IPS-18a (cell line): Measurements from ENCODE around the gene STEAP3.
A peak's percentile ranks its signal among the peaks of the same experiment; 100 is the strongest.

Experiments
- H3K27ac ChIP-seq: one replicate; pipeline ENCODE4 v1.5.1; 2013; ENCODE audit warnings: low read length
- H3K27me3 ChIP-seq: one replicate; pipeline ENCODE4 v1.6.1; 2013; ENCODE audit warnings: mild to moderate bottlenecking, low read length; ENCODE audit not compliant: control insufficient read depth, insufficient read depth
- H3K36me3 ChIP-seq: one replicate; pipeline ENCODE4 v1.6.1; 2013; ENCODE audit warnings: low read depth, low read length; ENCODE audit not compliant: control insufficient read depth
- H3K4me1 ChIP-seq: one replicate; pipeline ENCODE4 v1.6.1; 2013; ENCODE audit warnings: low read depth, low read length; ENCODE audit not compliant: control insufficient read depth
- H3K4me3 ChIP-seq: one replicate; pipeline ENCODE4 v1.5.1; 2013; ENCODE audit warnings: low read length
- H3K9ac ChIP-seq: one replicate; pipeline ENCODE4 v1.6.1; 2013; ENCODE audit warnings: mild to moderate bottlenecking, low read length, moderate library complexity
- H3K9me3 ChIP-seq: one replicate; pipeline ENCODE4 v1.6.1; 2013; ENCODE audit warnings: low read depth, low read length; ENCODE audit not compliant: control insufficient read depth

The STEAP3 gene

GRCh38 chr2:119223521-119224390 is at the start of gene STEAP3:
Gene STEAP3 (plus strand): TSS chr2:119223834. CDS start chr2:119231013, 7,179 bp downstream.
- Histone ChIP-seq H3K4me3 (peak within 1 kb of the TSS; percentile 62), H3K27ac (no peak within 1 kb of the TSS), H3K9me3 (no peaks in the 10 kb centered on the region), H3K36me3 (no peaks in the 10 kb centered on the region), H3K4me1 (peaks cover 20% of the 10 kb centered on the region), H3K27me3 (peaks cover 21% of the 10 kb centered on the region), H3K9ac (peak within 1 kb of the TSS; percentile 49)

GRCh38 chr2:119174216-119174992 is 49.2 kb upstream of the STEAP3 start:
- H3K4me3 ChIP-seq, result no peak overlapping the region
- no peaks in the 10 kb centered on the region for H3K27me3 ChIP-seq
- H3K9ac ChIP-seq, result no peak overlapping the region
- no peaks in the 10 kb centered on the region for H3K4me1 ChIP-seq
- H3K27ac ChIP-seq, result no peak overlapping the region
- no peaks in the 10 kb centered on the region for H3K36me3 ChIP-seq
- no peaks in the 10 kb centered on the region for H3K9me3 ChIP-seq

- Histone ChIP-seq H3K36me3 (no peaks in the 10 kb centered on the region), H3K27me3 (no peaks in the 10 kb centered on the region), H3K4me1 (no peaks in the 10 kb centered on the region), H3K9ac (no peak overlapping the region), H3K9me3 (no peaks in the 10 kb centered on the region), H3K4me3 (no peak overlapping the region), H3K27ac (no peak overlapping the region)
Observed at GRCh38 chr2:119174993-119175347, 48.7 kb upstream of the STEAP3 start.

GRCh38 chr2:119175517-119175916 is 48.1 kb upstream of the STEAP3 start:
- H3K4me1 ChIP-seq, result no peaks in the 10 kb centered on the region
- no peak overlapping the region for H3K27ac ChIP-seq
- H3K9me3 ChIP-seq, result no peaks in the 10 kb centered on the region
- no peak overlapping the region for H3K9ac ChIP-seq
- H3K27me3 ChIP-seq, result no peaks in the 10 kb centered on the region
- no peak overlapping the region for H3K4me3 ChIP-seq
- H3K36me3 ChIP-seq, result no peaks in the 10 kb centered on the region

- H3K27ac ChIP-seq, result no peak overlapping the region
Observed at GRCh38 chr2:119177171-119177837, 46.3 kb upstream of the STEAP3 start.

GRCh38 chr2:119177838-119178190 is 45.8 kb upstream of the STEAP3 start:
- H3K9me3 ChIP-seq, result no peaks in the 10 kb centered on the region
- no peaks in the 10 kb centered on the region for H3K4me1 ChIP-seq
- no peaks in the 10 kb centered on the region for H3K27me3 ChIP-seq
- H3K9ac ChIP-seq, result no peak overlapping the region
- H3K36me3 ChIP-seq, result no peaks in the 10 kb centered on the region
- no peak overlapping the region for H3K27ac ChIP-seq
- H3K4me3 ChIP-seq, result no peak overlapping the region

More at GRCh38 chr2:119177171-119177837, 46.3 kb upstream of the STEAP3 start:
- Histone ChIP-seq H3K4me1 (no peaks in the 10 kb centered on the region), H3K27me3 (no peaks in the 10 kb centered on the region), H3K36me3 (no peaks in the 10 kb centered on the region), H3K9me3 (no peaks in the 10 kb centered on the region), H3K9ac (no peak overlapping the region), H3K4me3 (no peak overlapping the region)

- H3K9ac ChIP-seq, result no peak overlapping the region
- no peaks in the 10 kb centered on the region for H3K36me3 ChIP-seq
- H3K9me3 ChIP-seq, result no peaks in the 10 kb centered on the region
- H3K27me3 ChIP-seq, result no peaks in the 10 kb centered on the region
- H3K4me3 ChIP-seq, result no peak overlapping the region
- H3K27ac ChIP-seq, result no peak overlapping the region
- H3K4me1 ChIP-seq, result no peaks in the 10 kb centered on the region
Observed at GRCh38 chr2:119178776-119179175, 44.9 kb upstream of the STEAP3 start.

- H3K4me3 ChIP-seq, result no peak overlapping the region
- no peaks in the 10 kb centered on the region for H3K36me3 ChIP-seq
- H3K4me1 ChIP-seq, result no peaks in the 10 kb centered on the region
- H3K27me3 ChIP-seq, result no peaks in the 10 kb centered on the region
- no peak overlapping the region for H3K27ac ChIP-seq
- no peak overlapping the region for H3K9ac ChIP-seq
- no peaks in the 10 kb centered on the region for H3K9me3 ChIP-seq
Observed at GRCh38 chr2:119179202-119179601, 44.4 kb upstream of the STEAP3 start.

GRCh38 chr2:119179991-119180390 is 43.6 kb upstream of the STEAP3 start:
- H3K4me1 ChIP-seq, result no peaks in the 10 kb centered on the region
- no peak overlapping the region for H3K4me3 ChIP-seq
- no peaks in the 10 kb centered on the region for H3K9me3 ChIP-seq
- H3K27ac ChIP-seq, result no peak overlapping the region
- H3K36me3 ChIP-seq, result no peaks in the 10 kb centered on the region
- H3K9ac ChIP-seq, result no peak overlapping the region
- no peaks in the 10 kb centered on the region for H3K27me3 ChIP-seq

- H3K9ac ChIP-seq, result no peak overlapping the region
- H3K27me3 ChIP-seq, result no peaks in the 10 kb centered on the region
- H3K9me3 ChIP-seq, result no peaks in the 10 kb centered on the region
- no peaks in the 10 kb centered on the region for H3K4me1 ChIP-seq
- H3K36me3 ChIP-seq, result no peaks in the 10 kb centered on the region
- no peak overlapping the region for H3K27ac ChIP-seq
- H3K4me3 ChIP-seq, result no peak overlapping the region
Observed at GRCh38 chr2:119180892-119181291, 42.7 kb upstream of the STEAP3 start.

- H3K27ac ChIP-seq, result no peak overlapping the region
Observed at GRCh38 chr2:119181391-119181790, 42.2 kb upstream of the STEAP3 start.

More at GRCh38 chr2:119181391-119181790, 42.2 kb upstream of the STEAP3 start:
- Histone ChIP-seq H3K27me3 (no peaks in the 10 kb centered on the region), H3K36me3 (no peaks in the 10 kb centered on the region), H3K4me1 (no peaks in the 10 kb centered on the region), H3K4me3 (no peak overlapping the region), H3K9me3 (no peaks in the 10 kb centered on the region), H3K9ac (no peak overlapping the region)
